Osteoblast (primary cell): ENCODE data around the gene TRNP1. TPM values are rescaled to one million over a fixed set of nuclear protein-coding genes. Genes with fewer than 3 reads are reported as not detected.

Experiments
- DNase-seq: peaks from one replicate; pipeline ENCODE4 v3.0.0; 2011; ENCODE audit warnings: low spot score, mixed read lengths; ENCODE audit not compliant: insufficient read length; ENCODE audit errors: missing footprints
- H2AFZ ChIP-seq: 2 replicates; pipeline ENCODE4 v1.6.0; 2011; ENCODE audit warnings: mild to moderate bottlenecking, low read length
- H3K27ac ChIP-seq: 2 replicates; pipeline ENCODE4 v1.5.1; 2011; ENCODE audit warnings: mild to moderate bottlenecking, low read depth, low read length, moderate library complexity
- H3K27me3 ChIP-seq: 2 replicates; pipeline ENCODE4 v1.6.0; 2012; ENCODE audit warnings: mild to moderate bottlenecking, control low read depth, inconsistent platforms, low read length, moderate library complexity; ENCODE audit not compliant: insufficient read depth
- H3K36me3 ChIP-seq: 2 replicates; pipeline ENCODE4 v1.5.1; 2011; ENCODE audit warnings: mild to moderate bottlenecking, low read length, control low read depth, moderate library complexity; ENCODE audit not compliant: insufficient read depth
- H3K4me1 ChIP-seq: 2 replicates; pipeline ENCODE4 v1.5.1; 2011; ENCODE audit warnings: mild to moderate bottlenecking, low read length, control low read depth, moderate library complexity; ENCODE audit not compliant: insufficient read depth
- H3K4me2 ChIP-seq: 2 replicates; pipeline ENCODE4 v1.6.0; 2011; ENCODE audit warnings: mild to moderate bottlenecking, low read length; ENCODE audit not compliant: insufficient read depth
- H3K4me3 ChIP-seq: fragments of 200-600 bp; sonication (generic); 3 replicates; pipeline ENCODE4 v1.5.1; 2012; ENCODE audit warnings: mild to moderate bottlenecking, low read length, inconsistent platforms; ENCODE audit not compliant: insufficient read depth
- H3K79me2 ChIP-seq: 2 replicates; pipeline ENCODE4 v1.6.0; 2012; ENCODE audit warnings: mild to moderate bottlenecking, low read length, control low read depth, inconsistent platforms; ENCODE audit not compliant: insufficient read depth
- H3K9me3 ChIP-seq: 2 replicates; pipeline ENCODE4 v1.5.1; 2011; ENCODE audit warnings: low read depth, low read length, control low read depth
- H4K20me1 ChIP-seq: 2 replicates; pipeline ENCODE4 v1.6.0; 2012; ENCODE audit warnings: mild to moderate bottlenecking, low read length, control low read depth; ENCODE audit not compliant: insufficient read depth
- CTCF ChIP-seq: IDR thresholded peaks from 2 replicates; pipeline ENCODE4 v1.5.1; 2011; ENCODE audit warnings: mild to moderate bottlenecking, low read depth, low read length, moderate library complexity; ENCODE audit errors: extremely low read depth
- total RNA-seq: library from RNA; depleted of rRNA; stranded (reverse); fragments of >200 nt; gene quantifications from 2 replicates; pipeline ENCODE4 v1.2.3, GENCODE V29; 2012

Gene TRNP1
- total RNA-seq, 1 donor = 6.5 TPM

GRCh38 chr1:26996024-26996423 lies 2.5 kb downstream of the TRNP1 start:
- Histone ChIP-seq H3K4me2 (no peak overlapping the region), H3K27ac (no peak overlapping the region)

GRCh38 chr1:26996665-26997064 lies 3.2 kb downstream of the TRNP1 start:
- Histone ChIP-seq H3K4me3 (no peak overlapping the region), H3K27ac (no peak overlapping the region), H3K79me2 (peaks cover 5% of the 10 kb centered on the region), H3K4me1 (peaks cover 47% of the 10 kb centered on the region), H3K4me2 (no peak overlapping the region), H3K27me3 (peaks cover 6% of the 10 kb centered on the region), H2AFZ (no peak overlapping the region), H3K36me3 (no peaks in the 10 kb centered on the region), H4K20me1 (no peaks in the 10 kb centered on the region), H3K9me3 (no peaks in the 10 kb centered on the region)
- no peak for DNase-seq
- TF ChIP-seq CTCF = no peak

More at GRCh38 chr1:26996024-26996423, 2.5 kb downstream of the TRNP1 start:
- Histone ChIP-seq H3K4me1 (peaks cover 45% of the 10 kb centered on the region), H3K36me3 (no peaks in the 10 kb centered on the region), H4K20me1 (no peaks in the 10 kb centered on the region), H3K27me3 (peaks cover 6% of the 10 kb centered on the region), H3K4me3 (no peak overlapping the region), H3K79me2 (peaks cover 5% of the 10 kb centered on the region), H2AFZ (no peak overlapping the region), H3K9me3 (no peaks in the 10 kb centered on the region)
- TF ChIP-seq CTCF = no peak
- peak; percentile 93 for DNase-seq

GRCh38 chr1:26998429-26999300 lies 5.2 kb downstream of the TRNP1 start:
- Histone ChIP-seq H4K20me1 (no peaks in the 10 kb centered on the region), H2AFZ (no peak overlapping the region), H3K4me3 (peak overlapping the region; percentile 13), H3K27ac (peak overlapping the region; percentile 82), H3K36me3 (no peaks in the 10 kb centered on the region), H3K4me1 (peaks cover 50% of the 10 kb centered on the region), H3K79me2 (peaks cover 5% of the 10 kb centered on the region), H3K4me2 (peak overlapping the region; percentile 55), H3K9me3 (no peaks in the 10 kb centered on the region), H3K27me3 (no peaks in the 10 kb centered on the region)
- DNase-seq = peak; percentile 84
- TF ChIP-seq CTCF = no peak

DNA sequence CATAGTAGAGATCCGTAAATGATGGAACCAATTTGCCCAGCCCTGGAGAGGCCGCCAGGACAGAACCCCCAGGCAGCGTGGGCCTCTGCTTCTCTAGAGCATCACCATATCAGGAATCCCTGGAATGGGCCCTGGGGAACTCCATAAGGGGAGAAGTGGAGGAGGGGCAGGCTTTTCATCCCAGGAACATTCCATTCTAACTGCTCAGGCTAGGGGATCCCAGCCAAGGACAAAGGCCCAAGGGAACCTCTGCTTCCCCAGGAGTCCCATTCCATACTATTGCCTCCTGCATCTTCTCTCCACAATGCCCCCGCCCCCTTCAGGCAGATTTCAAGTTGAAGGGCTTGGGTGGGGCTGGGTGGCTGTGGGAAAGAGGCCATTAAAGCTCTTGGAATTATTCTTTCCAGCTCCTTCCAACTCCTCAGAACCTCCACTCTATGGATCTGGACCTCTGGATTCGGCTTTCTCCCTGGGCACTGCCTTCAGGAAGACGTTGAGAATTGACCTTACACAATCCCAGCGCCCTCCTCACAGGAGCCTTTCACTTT lies 6.0 kb downstream of the TRNP1 start:
- Histone ChIP-seq H3K27me3 (no peaks in the 10 kb centered on the region), H3K27ac (peak overlapping the region; percentile 82), H3K4me3 (peak overlapping the region; percentile 13), H3K36me3 (no peaks in the 10 kb centered on the region), H3K79me2 (peaks cover 3% of the 10 kb centered on the region), H3K9me3 (no peaks in the 10 kb centered on the region), H3K4me1 (peaks cover 55% of the 10 kb centered on the region), H3K4me2 (peak overlapping the region; percentile 55), H4K20me1 (no peaks in the 10 kb centered on the region), H2AFZ (peak overlapping the region; percentile 10)
- no peak for TF ChIP-seq CTCF
- peak; percentile 98 for DNase-seq
